ENCODE data around the gene CCDC167. TPM values are rescaled to one million over a fixed set of nuclear protein-coding genes. Genes with fewer than 3 reads are reported as not detected.

CCDC167 gene
- total RNA-seq, 1 donor from 2014 or later: 28.3 TPM

DNA sequence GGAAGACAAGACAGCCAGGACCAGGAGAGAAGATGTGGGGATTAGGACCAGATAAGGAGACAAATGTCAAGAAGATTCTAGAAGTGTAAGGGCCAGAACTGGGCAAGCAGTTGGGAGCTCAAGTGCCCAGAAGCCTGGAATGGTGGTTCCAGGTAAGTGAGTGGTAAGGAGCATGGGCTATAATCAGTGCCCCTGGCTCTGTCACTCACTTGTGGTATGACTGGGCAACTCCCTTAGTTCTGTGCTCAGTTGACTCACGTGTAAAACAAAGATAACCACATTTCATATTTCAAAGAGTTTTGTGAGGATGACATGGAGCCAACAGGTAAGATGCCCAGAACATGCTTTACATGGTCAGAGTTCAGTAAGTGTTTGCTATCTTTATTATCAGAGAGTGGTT lies 11.2 kb downstream of the CCDC167 start:
- Mint-ChIP-seq H3K9me3 (ENCODE audit: low read depth) (no peaks in the 10 kb centered on the region), H3K4me1 (ENCODE audit: low read depth) (peaks cover 17% of the 10 kb centered on the region), H3K4me3 (ENCODE audit: unreplicated experiment) (no peak overlapping the region), H3K27me3 (ENCODE audit: low read depth) (no peaks in the 10 kb centered on the region), H3K27ac (ENCODE audit: unreplicated experiment) (no peak overlapping the region), H3K36me3 (ENCODE audit: low read depth) (no peaks in the 10 kb centered on the region)
- DNase-seq (ENCODE audit: low spot score): no peak
- TF ChIP-seq, protein P1, sequence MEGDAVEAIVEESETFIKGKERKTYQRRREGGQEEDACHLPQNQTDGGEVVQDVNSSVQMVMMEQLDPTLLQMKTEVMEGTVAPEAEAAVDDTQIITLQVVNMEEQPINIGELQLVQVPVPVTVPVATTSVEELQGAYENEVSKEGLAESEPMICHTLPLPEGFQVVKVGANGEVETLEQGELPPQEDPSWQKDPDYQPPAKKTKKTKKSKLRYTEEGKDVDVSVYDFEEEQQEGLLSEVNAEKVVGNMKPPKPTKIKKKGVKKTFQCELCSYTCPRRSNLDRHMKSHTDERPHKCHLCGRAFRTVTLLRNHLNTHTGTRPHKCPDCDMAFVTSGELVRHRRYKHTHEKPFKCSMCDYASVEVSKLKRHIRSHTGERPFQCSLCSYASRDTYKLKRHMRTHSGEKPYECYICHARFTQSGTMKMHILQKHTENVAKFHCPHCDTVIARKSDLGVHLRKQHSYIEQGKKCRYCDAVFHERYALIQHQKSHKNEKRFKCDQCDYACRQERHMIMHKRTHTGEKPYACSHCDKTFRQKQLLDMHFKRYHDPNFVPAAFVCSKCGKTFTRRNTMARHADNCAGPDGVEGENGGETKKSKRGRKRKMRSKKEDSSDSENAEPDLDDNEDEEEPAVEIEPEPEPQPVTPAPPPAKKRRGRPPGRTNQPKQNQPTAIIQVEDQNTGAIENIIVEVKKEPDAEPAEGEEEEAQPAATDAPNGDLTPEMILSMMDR (IDR thresholded peaks at IDR 0.05): no peak

DNA sequence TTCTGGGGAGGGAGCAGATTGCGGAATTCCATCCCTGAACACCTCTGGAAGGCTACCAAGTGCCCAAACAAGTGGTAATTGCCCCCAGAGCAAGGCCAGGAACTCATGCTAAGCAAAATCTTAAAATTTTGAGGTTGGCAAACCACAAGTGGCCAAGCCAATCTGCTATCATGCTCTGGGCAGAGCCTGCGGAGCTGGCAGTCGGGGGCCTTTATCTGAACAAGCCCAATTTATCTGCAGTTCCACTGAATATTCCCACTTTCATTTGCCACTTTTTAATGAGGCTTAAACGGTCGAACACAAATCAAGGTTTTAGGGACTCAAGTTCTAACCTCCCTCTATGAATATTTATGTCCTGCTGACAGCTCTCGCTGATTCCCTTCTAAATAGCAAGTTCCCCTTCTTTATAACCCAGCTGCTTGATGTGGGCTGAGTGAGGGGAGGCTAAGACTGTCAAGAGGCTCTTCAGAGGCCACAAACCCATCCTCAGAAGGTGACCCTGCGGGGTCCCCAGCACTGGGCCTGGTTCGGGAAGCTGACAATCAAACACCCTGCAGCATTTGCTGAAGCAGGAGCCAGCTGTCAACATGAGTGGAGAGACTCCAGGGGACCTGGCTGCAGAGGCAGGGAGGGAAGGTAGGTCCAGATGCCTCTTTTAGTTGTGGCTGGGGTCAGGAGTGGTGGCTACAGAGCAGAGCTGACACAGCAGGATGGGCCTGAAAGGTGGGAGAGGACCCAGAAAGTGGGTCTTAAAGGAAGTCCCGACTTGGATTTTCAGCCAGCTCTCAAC lies 11.9 kb downstream of the CCDC167 start:
- Mint-ChIP-seq H3K27ac (ENCODE audit: unreplicated experiment) (no peak overlapping the region), H3K27me3 (ENCODE audit: low read depth) (no peaks in the 10 kb centered on the region), H3K4me1 (ENCODE audit: low read depth) (peaks cover 17% of the 10 kb centered on the region), H3K36me3 (ENCODE audit: low read depth) (peaks cover under 1% of the 10 kb centered on the region), H3K9me3 (ENCODE audit: low read depth) (no peaks in the 10 kb centered on the region), H3K4me3 (ENCODE audit: unreplicated experiment) (no peak overlapping the region)
- DNase-seq (ENCODE audit: low spot score): no peak
- TF ChIP-seq, protein P1 (IDR thresholded peaks at IDR 0.05): no peak

DNA sequence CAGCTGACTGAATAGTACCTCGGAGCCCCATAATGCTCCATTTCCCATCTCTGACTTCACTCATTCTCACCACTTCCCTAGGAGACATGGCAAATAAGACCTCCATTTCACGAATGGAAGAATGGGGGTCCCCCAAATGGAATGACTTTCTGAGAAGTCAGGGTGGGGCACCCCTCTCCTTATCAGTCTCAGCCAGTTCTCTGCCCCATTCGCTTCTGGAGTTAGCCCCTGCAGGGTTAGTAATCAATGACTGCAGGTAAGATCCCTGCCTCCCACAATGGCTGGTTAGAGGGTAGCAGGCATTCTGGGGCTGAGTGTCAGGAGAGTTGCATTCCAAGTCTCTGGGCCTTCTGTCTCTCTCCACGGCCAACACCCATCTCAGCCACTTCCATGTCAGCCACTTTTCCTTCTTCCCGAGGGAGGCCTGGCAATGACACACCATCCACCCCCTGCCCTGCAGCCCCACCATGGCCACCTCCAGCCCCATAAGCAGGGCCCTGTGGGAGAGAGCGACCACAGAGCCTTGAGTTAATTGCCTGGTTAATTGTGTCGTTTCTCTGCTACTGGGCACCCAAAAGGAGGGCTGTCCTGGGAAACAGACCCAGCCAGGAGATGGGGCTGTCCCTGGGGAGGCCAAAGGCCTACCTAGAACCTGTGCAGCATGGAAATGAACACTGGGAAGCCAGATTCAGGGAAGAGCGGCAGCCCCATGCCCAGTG lies 13.4 kb downstream of the CCDC167 start:
- no peak for DNase-seq (ENCODE audit: low spot score)
- Mint-ChIP-seq H3K27me3 (ENCODE audit: low read depth) (no peaks in the 10 kb centered on the region), H3K27ac (ENCODE audit: unreplicated experiment) (no peak overlapping the region)

DNA sequence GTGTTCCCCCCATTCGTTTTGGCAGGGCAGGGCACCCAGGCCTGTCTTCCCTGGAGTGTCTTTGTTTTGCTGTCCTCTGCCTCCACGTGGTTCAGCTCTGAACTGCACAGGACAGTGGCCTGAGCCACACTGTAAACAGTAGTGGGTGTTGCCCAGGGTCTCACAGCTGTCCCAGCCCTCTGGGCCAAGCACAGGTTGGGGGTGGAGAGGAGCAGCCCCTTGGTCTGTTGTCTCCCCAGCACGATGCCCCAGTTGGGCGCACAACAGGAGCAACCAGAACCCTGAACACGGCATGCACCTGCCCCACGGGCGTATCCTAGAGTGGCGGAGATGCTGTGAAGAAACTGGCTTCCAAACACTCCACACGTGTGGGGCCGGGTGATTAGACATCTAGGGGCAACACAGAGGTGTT lies 14.4 kb downstream of the CCDC167 start:
- TF ChIP-seq, protein P1 (IDR thresholded peaks at IDR 0.05): peak; percentile 45
- Mint-ChIP-seq H3K4me3 (ENCODE audit: unreplicated experiment) (no peak overlapping the region), H3K27ac (ENCODE audit: unreplicated experiment) (no peak overlapping the region), H3K9me3 (ENCODE audit: low read depth) (no peaks in the 10 kb centered on the region), H3K4me1 (ENCODE audit: low read depth) (peaks cover 13% of the 10 kb centered on the region), H3K36me3 (ENCODE audit: low read depth) (peaks cover 12% of the 10 kb centered on the region), H3K27me3 (ENCODE audit: low read depth) (no peaks in the 10 kb centered on the region)
- DNase-seq (ENCODE audit: low spot score): no peak

More for the DNA sequence above, 13.4 kb downstream of the CCDC167 start:
- TF ChIP-seq, protein P1 (IDR thresholded peaks at IDR 0.05): no peak
- Mint-ChIP-seq H3K4me1 (ENCODE audit: low read depth) (peaks cover 18% of the 10 kb centered on the region), H3K9me3 (ENCODE audit: low read depth) (no peaks in the 10 kb centered on the region), H3K4me3 (ENCODE audit: unreplicated experiment) (no peak overlapping the region), H3K36me3 (ENCODE audit: low read depth) (peaks cover 10% of the 10 kb centered on the region)

DNA sequence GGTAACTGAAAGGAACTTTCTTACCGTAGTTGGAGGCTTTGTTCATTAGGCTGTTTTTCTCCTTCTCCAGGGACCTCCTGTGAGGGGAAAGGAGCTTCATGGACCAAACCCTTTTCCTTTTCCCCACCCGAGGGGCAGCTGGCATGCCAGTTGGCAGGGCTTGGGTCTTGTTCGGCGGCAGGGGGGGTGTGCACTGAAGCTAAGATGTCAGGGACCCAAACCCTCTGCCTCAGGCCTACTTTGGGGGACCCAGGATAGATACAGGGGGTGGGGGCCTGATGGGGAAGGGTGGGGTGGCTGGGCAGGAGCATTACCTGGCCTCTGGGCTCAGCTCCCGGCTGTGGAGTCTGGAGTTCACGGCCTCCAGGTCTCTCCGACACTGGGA lies 14.9 kb downstream of the CCDC167 start:
- Mint-ChIP-seq H3K9me3 (ENCODE audit: low read depth) (no peaks in the 10 kb centered on the region), H3K27ac (ENCODE audit: unreplicated experiment) (no peak overlapping the region), H3K27me3 (ENCODE audit: low read depth) (no peaks in the 10 kb centered on the region), H3K4me3 (ENCODE audit: unreplicated experiment) (no peak overlapping the region), H3K4me1 (ENCODE audit: low read depth) (peaks cover 7% of the 10 kb centered on the region), H3K36me3 (ENCODE audit: low read depth) (peaks cover 12% of the 10 kb centered on the region)
- no peak for DNase-seq (ENCODE audit: low spot score)
- TF ChIP-seq, protein P1 (IDR thresholded peaks at IDR 0.05): no peak

Data from chondrocyte (in vitro differentiated cells).